NCI-H82 treated with DMSO at 0.1 percent for 48 hours (cell line): Measurements from ENCODE around the gene ZFYVE1.
A peak's percentile ranks its signal among the peaks of the same experiment; 100 is the strongest.
"Not testable (repeated sequence)": the region's sequence is repeated elsewhere in the genome, so short reads cannot be mapped to it uniquely, and the experiment has no call there.

Source experiments
- DNase-seq: peaks from one replicate; lab custom pipeline; 2025; ENCODE audit not compliant: unreplicated experiment; lab: John Stamatoyannopoulos, UW

ZFYVE1 gene

DNA sequence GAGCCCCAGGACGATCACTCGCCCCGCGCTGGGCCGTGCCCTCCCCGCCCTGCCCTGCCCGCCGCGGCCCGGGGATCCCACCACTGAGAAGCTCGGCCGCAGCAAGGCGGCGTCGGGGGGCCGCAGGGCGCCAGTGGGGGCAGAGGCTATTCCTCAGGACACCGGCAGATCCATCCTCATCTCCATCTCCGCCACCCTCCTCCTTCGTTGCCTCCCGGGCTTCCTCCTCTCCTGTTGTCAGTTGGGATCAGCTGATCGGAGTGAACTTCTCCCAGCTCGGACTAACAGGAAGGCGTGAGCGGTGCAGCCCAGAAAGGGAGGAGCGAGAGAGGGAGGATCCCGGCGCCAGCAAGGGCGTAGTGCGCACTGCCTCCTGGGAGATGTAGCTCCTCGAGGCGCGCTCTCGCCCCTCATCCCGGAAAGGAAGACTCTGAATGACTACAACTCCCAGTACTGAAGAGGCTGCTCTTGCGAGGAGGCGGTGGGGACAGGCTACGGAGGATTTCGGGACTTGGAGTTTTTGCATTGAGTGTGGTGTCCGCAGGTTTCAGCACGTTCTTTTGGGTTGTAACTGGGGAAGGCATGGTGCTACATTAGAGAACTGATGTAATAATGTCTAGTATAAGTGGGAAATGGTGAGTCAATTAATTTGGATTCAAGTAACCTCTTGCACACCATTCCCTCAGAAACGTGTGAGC, at the start of gene ZFYVE1:
Gene ZFYVE1, minus strand, starts transcription at position 262 of the 698 bp plus-strand sequence. CDS start 2,598 bp downstream, outside the sequence.
- peak; percentile 99 for DNase-seq

- no peak for DNase-seq
These were observed 42.7 kb upstream of the ZFYVE1 start for GRCh38 chr14:73069585-73069984.

GRCh38 chr14:73058922-73059673, 32.2 kb upstream of the ZFYVE1 start:
- peak; percentile 2 for DNase-seq

DNA sequence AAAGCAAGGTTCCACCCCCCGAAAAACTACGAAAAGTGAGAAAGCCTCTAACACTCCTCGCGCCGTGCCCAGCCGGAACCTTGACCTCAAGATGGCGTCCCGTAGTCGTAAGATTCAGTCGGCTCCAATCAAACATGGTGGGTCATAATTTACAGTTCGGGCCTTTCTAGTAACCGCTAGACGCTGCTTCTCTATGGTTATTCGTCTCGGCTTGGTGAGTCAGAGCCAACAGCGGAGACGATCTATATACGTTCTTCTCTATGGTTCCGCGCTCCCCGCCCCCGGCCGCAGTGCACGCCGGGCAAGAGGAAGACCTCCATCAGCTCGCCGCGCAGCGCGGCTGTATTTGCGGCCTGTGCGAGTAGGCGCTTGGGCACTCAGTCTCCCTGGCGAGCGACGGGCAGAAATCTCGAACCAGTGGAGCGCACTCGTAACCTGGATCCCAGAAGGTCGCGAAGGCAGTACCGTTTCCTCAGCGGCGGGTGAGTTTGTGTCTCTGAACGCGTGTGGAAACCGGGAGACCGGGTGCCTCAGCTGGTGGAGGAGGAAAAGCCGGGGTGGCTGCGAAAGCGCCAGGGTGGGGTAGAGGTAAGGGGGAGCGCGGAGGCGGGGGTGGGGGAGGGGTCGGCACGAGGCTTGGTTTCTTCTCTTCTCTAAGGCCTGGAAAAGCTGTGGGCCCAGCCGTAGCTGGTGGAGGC, 31.5 kb upstream of the ZFYVE1 start, which contains the start of gene RBM25:
Gene RBM25, plus strand, starts transcription at position 311 of the 698 bp plus-strand sequence. CDS start 13,108 bp downstream, outside the sequence.
- peak; percentile 100 for DNase-seq

DNA sequence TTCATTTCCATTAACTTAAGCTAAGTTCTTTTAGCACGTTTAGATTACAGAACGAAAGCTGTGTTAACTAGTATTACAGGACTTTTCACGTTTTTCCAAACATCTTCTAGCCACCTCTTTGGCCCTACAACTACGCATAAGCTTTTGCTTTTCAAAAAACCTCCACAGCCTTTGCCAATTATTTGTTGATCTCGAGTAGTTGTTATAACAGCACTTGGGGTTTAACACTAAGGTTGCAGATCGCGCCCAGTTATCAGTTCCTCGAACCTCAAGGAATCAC, 31.0 kb upstream of the ZFYVE1 start:
- DNase-seq, result no peak

DNA sequence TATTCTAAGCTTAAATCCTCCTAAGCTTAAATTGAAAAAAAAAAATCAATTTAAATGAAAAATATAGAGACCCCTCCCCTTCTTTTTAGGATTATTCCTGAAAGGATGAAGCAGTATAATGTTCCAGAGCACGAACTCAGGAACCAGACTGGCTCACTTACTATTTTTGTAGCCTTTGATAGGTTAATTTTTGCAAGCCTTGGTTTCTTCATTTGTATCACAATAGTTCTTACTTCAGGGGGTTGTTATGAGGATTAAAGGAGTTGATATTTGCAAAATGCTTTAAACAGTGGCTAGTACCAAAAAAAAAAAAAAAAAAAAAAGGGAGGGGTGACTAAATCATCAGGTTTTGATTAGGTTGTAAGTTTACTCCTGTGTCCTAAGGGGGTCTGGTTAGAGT, 28.3 kb upstream of the ZFYVE1 start:
- DNase-seq, result no peak

- DNase-seq, result peak; percentile 81
These were observed 22.5 kb upstream of the ZFYVE1 start for GRCh38 chr14:73049428-73049827.

DNA sequence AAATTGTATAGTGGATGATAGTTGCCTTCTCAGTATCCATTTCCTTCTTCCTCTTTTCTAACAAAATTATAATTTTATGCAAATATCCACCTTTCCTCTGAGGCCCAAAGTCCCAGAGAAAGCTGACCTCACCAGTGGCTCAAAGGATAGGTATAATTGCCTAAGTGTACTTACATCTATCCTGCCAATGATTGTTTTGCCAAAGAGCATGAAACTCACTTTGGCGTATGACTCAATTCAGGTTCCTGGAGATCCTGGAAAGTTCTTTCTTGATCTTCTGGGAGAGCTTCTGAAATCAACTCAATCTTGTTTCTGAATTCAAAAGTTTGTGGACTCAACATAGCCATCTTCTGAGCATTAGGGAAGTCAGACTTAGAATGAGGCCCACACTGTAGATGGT, 20.9 kb upstream of the ZFYVE1 start:
- no peak for DNase-seq

DNA sequence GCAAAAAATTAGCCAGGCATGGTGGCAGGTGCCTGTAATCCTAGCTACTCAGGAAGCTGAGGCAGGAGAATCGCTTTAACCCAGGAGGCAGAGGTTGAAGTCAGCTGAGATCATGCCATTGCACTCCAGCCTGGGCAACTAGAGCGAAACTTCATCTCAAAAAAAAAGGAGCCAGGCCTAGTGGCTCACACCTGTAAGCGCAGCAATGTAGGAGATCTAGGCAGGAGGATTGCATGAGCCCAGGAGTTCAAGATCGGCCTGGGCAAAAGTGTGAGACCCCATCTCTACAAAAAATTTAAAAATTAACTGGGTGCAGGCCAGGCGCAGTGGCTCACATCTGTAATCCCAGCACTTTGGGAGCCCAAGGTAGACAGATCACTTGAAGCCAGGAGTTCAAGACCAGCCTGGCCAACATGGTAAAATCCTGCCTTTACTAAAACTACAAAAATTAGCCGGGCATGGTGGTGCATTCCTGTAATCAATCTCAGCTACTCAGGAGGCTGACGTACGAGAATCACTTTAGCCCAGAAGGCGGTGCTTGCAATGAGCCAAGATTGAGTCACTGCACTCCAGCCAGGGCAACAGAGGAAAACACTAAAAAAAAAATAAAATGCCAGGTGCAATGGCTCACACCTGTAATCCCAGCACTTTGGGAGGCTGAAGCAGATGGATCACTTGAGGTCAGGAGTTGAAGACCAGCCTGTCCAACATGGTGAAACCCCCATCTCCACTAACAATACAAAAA, 10.0 kb upstream of the ZFYVE1 start:
- DNase-seq, result not testable (repeated sequence)

- DNase-seq, result no peak
These were observed 1.1 kb upstream of the ZFYVE1 start for GRCh38 chr14:73027984-73028383.

- DNase-seq, result no peak
These were observed 640 bp upstream of the ZFYVE1 start for GRCh38 chr14:73027546-73027945.

GRCh38 chr14:73026243-73026844, 562 bp downstream of the ZFYVE1 start:
- no peak for DNase-seq

GRCh38 chr14:73025544-73025943, 1.4 kb downstream of the ZFYVE1 start:
- DNase-seq, result no peak

DNA sequence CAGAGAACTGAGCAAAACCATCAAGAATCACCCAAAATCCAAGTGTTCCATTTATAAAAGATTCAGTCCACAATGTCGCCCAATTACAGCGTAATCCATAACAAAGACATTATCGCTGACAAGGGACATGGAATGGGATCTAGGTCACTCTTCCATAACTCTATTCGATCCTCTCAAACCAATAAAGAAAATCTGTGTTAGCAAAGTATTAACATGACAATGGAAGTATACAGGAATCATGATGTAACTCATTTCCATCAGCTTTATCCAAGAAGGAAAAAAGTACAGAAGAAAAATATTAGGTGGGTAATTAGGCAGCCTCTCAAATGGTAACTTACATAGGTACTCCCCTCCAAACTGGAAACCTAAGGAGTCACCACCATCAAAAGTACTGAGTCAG, 4.9 kb downstream of the ZFYVE1 start:
- DNase-seq, result no peak

GRCh38 chr14:73016011-73016410, 10.9 kb downstream of the ZFYVE1 start:
- not testable (repeated sequence) for DNase-seq

DNA sequence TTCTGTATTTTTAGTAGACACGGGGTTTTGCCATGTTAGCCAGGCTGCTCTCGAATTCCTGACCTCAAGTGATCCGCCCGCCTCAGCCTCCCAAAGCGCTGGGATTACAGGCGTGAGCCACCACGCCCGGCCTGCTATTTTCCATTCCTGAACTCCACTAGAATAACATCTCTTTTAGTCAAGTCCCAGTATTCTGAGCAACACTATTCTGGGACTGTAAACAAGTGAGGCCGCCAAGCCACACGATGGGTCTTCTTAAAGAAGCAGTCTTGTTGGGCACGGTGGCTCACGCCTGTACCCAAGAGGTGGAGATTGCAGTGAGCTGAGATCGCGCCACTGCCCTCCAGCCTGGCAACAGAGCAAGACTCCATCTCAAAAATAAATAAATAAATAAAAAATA, 11.4 kb downstream of the ZFYVE1 start:
- not testable (repeated sequence) for DNase-seq

- DNase-seq, result no peak
These were observed 12.8 kb downstream of the ZFYVE1 start for GRCh38 chr14:73014105-73014504.

- not testable (repeated sequence) for DNase-seq
These were observed 15.7 kb downstream of the ZFYVE1 start for GRCh38 chr14:73011189-73011588.

- no peak for DNase-seq
These were observed 18.4 kb downstream of the ZFYVE1 start for GRCh38 chr14:73008501-73008900.

DNA sequence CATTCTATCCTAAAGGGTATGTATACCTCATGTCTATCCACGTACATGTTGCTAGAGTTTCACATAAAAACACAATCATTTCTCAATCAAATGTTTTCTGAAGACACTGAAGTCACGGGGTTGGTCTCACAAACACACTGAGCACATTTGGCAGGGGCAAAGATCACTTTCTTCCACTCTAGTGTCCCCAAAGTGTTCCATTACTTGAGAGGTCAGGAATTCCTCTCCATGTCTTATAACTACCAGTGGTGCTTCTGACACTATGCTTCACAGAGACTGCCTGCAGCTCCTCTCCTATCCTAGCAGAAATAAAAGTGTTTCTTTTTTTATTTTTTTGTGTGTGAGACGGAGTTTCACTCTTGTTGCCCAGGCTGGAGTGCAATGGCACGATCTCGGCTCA, 19.1 kb downstream of the ZFYVE1 start:
- no peak for DNase-seq

DNA sequence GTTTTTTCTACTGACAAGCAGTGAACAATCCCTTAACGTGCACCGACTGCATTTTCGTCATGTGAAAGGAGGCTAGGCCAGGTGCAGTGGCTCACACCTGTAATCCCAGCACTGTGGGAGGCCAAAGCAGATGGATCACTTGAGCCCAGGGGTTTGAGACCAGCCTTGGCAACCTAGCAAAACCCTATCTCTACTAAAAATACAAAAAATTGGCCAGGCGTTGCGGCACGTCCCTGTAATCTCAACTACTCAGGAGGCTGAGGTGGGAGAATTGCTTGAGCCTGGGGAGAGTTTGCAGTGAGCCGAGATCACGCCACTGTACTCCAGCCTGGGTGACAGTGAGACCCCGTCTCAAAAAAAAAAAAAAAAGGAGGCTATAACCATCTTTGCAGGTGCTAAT, 22.3 kb downstream of the ZFYVE1 start:
- not testable (repeated sequence) for DNase-seq
